ENCODE results near the gene KLRK1. TPM values are rescaled to one million over a fixed set of nuclear protein-coding genes. Genes with fewer than 3 reads are reported as not detected.
"Not testable (repeated sequence)": the region's sequence is repeated elsewhere in the genome, so short reads cannot be mapped to it uniquely, and the experiment has no call there.

The KLRK1 gene
- total RNA-seq, 1 experiment from 2014 or later: 0.95 TPM

DNA sequence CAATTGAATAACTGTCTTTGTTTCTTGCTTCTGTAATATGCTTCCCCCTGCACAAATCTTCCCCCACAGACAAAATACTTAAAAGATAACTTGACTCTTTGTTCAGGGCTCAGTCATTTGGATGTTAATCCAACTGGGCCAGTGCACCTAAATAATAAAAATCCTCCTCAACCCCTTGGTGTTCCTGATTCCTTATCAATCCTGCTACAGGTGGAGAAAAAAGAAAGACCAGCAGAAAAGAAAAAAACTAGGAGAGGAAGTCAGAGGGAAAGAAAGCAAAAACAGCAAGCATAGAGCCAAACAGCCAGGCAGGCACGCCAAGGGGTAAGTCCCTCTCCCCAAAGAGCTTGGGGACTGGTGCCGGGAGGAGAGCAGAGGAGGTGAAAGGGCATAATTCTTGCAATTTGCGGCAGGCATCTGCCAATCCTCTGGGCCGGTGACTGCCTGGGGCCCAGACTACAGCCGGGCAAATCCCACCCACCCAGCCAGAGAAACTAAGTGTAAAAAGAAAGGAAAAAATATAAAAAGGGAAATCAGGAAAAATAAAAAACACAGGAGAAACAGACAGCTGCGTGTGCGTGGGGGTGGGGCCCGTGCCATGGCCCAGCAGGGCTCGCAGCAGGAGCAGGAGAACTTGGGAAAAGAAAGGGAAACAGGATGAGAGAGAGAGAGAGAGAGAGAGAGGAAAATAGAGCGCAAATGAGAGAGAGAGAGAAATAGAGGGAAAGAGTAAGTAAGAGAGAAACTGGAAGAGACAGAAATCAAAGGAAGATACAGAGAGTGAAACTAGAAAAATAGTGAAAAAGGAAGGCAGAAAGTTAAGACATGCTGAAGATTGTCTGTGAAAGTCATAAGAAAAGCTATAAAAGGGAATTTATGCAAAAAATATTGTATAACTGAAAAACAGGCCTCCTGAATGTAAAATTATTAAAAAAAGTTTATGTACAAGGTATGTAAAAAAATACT, 21.4 kb downstream of the KLRK1 start:
- POLR2A ChIA-PET: no interaction called here
- no peak for DNase-seq (ENCODE audit: low read depth, low spot score)
- Histone ChIP-seq H3K36me3 (ENCODE audit: control insufficient read depth, insufficient read depth, low read length) (no peaks in the 10 kb centered on the region), H3K9me3 (ENCODE audit: control insufficient read depth, insufficient read depth, low read depth, low read length) (peaks cover 4% of the 10 kb centered on the region; the same call in 1 of the 2 replicates), H3K4me3 (ENCODE audit: low read depth in 2 of 2, low read length in 2 of 2) (no peak overlapping the region), H3K4me1 (ENCODE audit: control insufficient read depth, insufficient read depth, low read length) (peaks cover 18% of the 10 kb centered on the region), H3K27ac (ENCODE audit: low read length) (peak overlapping the region; percentile 39; the same call in 1 of the 2 replicates), H3K27me3 (ENCODE audit: control insufficient read depth, insufficient read depth, low read length) (no peaks in the 10 kb centered on the region)
- in situ Hi-C loops (cut with HindIII; ENCODE audit: low pct_unique_long_range_greater_than_20kb, low sequenced_read_pairs) (no loop called here), intact Hi-C loops (cut with micrococcal nuclease; ENCODE audit: unreplicated experiment) (no loop called here)
- TF ChIP-seq SIN3A (IDR thresholded peaks at IDR 0.05; ENCODE audit: borderline replicate concordance, insufficient read depth, low read depth, low read length) (no peak), TCF7L2 (IDR thresholded peaks at IDR 0.05; ENCODE audit: low read depth, low read length) (no peak), POLR2AphosphoS5 (IDR thresholded peaks at IDR 0.05; ENCODE audit: low read depth, low read length) (no peak)
- TF ChIP-seq, protein P1, sequence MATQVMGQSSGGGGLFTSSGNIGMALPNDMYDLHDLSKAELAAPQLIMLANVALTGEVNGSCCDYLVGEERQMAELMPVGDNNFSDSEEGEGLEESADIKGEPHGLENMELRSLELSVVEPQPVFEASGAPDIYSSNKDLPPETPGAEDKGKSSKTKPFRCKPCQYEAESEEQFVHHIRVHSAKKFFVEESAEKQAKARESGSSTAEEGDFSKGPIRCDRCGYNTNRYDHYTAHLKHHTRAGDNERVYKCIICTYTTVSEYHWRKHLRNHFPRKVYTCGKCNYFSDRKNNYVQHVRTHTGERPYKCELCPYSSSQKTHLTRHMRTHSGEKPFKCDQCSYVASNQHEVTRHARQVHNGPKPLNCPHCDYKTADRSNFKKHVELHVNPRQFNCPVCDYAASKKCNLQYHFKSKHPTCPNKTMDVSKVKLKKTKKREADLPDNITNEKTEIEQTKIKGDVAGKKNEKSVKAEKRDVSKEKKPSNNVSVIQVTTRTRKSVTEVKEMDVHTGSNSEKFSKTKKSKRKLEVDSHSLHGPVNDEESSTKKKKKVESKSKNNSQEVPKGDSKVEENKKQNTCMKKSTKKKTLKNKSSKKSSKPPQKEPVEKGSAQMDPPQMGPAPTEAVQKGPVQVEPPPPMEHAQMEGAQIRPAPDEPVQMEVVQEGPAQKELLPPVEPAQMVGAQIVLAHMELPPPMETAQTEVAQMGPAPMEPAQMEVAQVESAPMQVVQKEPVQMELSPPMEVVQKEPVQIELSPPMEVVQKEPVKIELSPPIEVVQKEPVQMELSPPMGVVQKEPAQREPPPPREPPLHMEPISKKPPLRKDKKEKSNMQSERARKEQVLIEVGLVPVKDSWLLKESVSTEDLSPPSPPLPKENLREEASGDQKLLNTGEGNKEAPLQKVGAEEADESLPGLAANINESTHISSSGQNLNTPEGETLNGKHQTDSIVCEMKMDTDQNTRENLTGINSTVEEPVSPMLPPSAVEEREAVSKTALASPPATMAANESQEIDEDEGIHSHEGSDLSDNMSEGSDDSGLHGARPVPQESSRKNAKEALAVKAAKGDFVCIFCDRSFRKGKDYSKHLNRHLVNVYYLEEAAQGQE (IDR thresholded peaks at IDR 0.05; ENCODE audit: insufficient read depth in 1 of 2, low read depth in 2 of 2, low read length in 1 of 2): no peak
- TF ChIP-seq, protein P2, sequence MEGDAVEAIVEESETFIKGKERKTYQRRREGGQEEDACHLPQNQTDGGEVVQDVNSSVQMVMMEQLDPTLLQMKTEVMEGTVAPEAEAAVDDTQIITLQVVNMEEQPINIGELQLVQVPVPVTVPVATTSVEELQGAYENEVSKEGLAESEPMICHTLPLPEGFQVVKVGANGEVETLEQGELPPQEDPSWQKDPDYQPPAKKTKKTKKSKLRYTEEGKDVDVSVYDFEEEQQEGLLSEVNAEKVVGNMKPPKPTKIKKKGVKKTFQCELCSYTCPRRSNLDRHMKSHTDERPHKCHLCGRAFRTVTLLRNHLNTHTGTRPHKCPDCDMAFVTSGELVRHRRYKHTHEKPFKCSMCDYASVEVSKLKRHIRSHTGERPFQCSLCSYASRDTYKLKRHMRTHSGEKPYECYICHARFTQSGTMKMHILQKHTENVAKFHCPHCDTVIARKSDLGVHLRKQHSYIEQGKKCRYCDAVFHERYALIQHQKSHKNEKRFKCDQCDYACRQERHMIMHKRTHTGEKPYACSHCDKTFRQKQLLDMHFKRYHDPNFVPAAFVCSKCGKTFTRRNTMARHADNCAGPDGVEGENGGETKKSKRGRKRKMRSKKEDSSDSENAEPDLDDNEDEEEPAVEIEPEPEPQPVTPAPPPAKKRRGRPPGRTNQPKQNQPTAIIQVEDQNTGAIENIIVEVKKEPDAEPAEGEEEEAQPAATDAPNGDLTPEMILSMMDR (IDR thresholded peaks at IDR 0.05): no peak
- no TSS peak for BruUV-seq (replicated peaks)
- no peak for ATAC-seq
- CTCF ChIA-PET: no interaction called here

DNA sequence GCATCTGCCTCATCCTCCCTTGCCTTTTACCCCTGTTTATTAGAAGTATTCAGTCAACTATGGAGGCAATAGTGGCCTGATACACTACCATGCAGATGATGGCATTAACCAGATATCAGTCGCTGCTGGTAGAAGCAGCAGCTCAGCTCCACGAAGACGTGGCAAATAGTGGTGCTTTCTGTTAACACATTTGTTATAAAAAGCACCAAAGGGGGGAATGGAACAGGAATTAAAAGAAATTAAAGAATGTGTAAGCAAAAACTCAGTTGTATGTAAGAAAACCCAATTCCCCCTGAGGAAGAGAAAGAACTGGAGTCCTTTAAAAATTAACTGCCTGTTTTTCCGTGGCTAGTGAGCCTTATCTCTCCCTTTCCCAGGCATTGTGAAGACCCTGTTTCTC, 22.1 kb downstream of the KLRK1 start:
- H3K4me3 ChIP-seq (ENCODE audit: low read depth in 2 of 2, low read length in 2 of 2); intact Hi-C loops (cut with micrococcal nuclease; ENCODE audit: unreplicated experiment); DNase-seq (ENCODE audit: low read depth, low spot score); POLR2A ChIA-PET; ATAC-seq; BruUV-seq (replicated peaks); H3K9me3 ChIP-seq (ENCODE audit: control insufficient read depth, insufficient read depth, low read depth, low read length); CTCF ChIA-PET; in situ Hi-C loops (cut with HindIII; ENCODE audit: low pct_unique_long_range_greater_than_20kb, low sequenced_read_pairs); H3K36me3 ChIP-seq (ENCODE audit: control insufficient read depth, insufficient read depth, low read length); H3K27me3 ChIP-seq (ENCODE audit: control insufficient read depth, insufficient read depth, low read length): not testable (repeated sequence)
- H3K4me1 ChIP-seq (ENCODE audit: control insufficient read depth, insufficient read depth, low read length): peaks cover 20% of the 10 kb centered on the region
- H3K27ac ChIP-seq (ENCODE audit: low read length): peak overlapping the region; percentile 94; the same call in 1 of the 2 replicates

DNA sequence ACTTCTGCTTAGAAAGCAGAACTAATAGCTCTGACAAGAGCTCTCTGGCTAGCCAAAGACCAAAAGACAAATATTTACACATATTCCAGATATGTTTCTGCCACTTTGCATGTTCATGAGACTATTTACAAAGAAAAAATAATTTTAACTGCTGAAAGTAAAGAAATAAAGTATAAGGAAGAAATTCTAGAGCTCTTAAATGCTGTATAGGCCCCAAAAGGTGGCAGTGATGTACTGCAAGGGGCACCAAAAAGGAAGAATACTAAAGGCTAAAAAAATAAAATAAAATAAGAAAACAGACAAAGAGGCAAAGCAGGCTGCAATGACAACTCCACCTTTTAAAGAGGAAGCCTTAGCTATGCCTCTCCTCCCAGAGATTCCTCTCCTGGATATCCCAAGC, 23.0 kb downstream of the KLRK1 start:
- Histone ChIP-seq H3K27ac (ENCODE audit: low read length) (peak overlapping the region; percentile 94), H3K36me3 (ENCODE audit: control insufficient read depth, insufficient read depth, low read length) (no peaks in the 10 kb centered on the region), H3K4me3 (ENCODE audit: low read depth in 2 of 2, low read length in 2 of 2) (no peak overlapping the region), H3K9me3 (ENCODE audit: control insufficient read depth, insufficient read depth, low read depth, low read length) (peaks cover 4% of the 10 kb centered on the region; the same call in 1 of the 2 replicates), H3K27me3 (ENCODE audit: control insufficient read depth, insufficient read depth, low read length) (no peaks in the 10 kb centered on the region), H3K4me1 (ENCODE audit: control insufficient read depth, insufficient read depth, low read length) (peaks cover 21% of the 10 kb centered on the region)
- ATAC-seq (no peak), DNase-seq (ENCODE audit: low read depth, low spot score) (no peak)
- TF ChIP-seq, protein P2 (IDR thresholded peaks at IDR 0.05): no peak; the same call in 1 of the 2 replicates
- TF ChIP-seq TCF7L2 (IDR thresholded peaks at IDR 0.05; ENCODE audit: low read depth, low read length): no peak
- TF ChIP-seq SIN3A (IDR thresholded peaks at IDR 0.05; ENCODE audit: borderline replicate concordance, insufficient read depth, low read depth, low read length): no peak
- TF ChIP-seq, protein P1 (IDR thresholded peaks at IDR 0.05; ENCODE audit: insufficient read depth in 1 of 2, low read depth in 2 of 2, low read length in 1 of 2): no peak
- no peak for TF ChIP-seq POLR2AphosphoS5 (IDR thresholded peaks at IDR 0.05; ENCODE audit: low read depth, low read length)
- ChIA-PET CTCF (no interaction called here), POLR2A (no interaction called here)
- in situ Hi-C loops (cut with HindIII; ENCODE audit: low pct_unique_long_range_greater_than_20kb, low sequenced_read_pairs) (no loop called here), intact Hi-C loops (cut with micrococcal nuclease; ENCODE audit: unreplicated experiment) (no loop called here)
- no TSS peak for BruUV-seq (replicated peaks)
